ENCODE results near the gene ZCCHC8.
"Not testable (repeated sequence)": the region's sequence is repeated elsewhere in the genome, so short reads cannot be mapped to it uniquely, and the experiment has no call there.

Gene ZCCHC8

DNA sequence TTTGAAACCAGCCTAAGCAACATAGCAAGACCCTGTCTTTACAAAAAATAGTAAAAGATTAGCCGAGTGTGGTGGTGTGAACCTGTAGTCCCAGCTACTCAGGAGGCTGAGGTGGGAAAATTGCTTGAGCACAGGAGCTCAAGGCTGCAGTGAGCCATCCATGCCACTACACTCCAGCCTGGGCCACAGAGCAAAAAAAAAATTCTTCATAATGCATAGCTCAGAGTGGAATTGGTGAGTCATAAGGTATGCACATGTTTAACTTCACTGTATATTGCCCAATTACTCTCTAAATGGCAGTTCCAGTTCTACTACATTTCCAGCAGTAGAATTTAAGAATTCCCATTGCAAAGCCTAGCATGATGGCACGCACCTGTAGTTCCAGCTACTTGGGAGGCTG is 51.4 kb downstream of the ZCCHC8 start:
- Histone ChIP-seq H4K20me1 (ENCODE audit: insufficient read depth, low read length) (no peaks in the 10 kb centered on the region), H3K4me1 (ENCODE audit: low read length) (no peaks in the 10 kb centered on the region), H3K4me3 (ENCODE audit: low read length) (no peak overlapping the region), H3K27ac (ENCODE audit: low read length) (no peak overlapping the region), H3K9ac (ENCODE audit: low read length) (no peak overlapping the region), H2AFZ (ENCODE audit: low read depth, low read length) (no peak overlapping the region), H3K36me3 (replicated peaks; ENCODE audit: low read depth, low read length) (no peaks in the 10 kb centered on the region), H3K9me3 (ENCODE audit: insufficient read depth, low read length) (no peaks in the 10 kb centered on the region), H3K27me3 (ENCODE audit: low read depth, low read length) (no peaks in the 10 kb centered on the region), H3K4me2 (ENCODE audit: low read length) (no peak overlapping the region), H3K79me2 (ENCODE audit: low read length) (no peaks in the 10 kb centered on the region)
- TF ChIP-seq EZH2phosphoT487 (IDR thresholded peaks at IDR 0.05; ENCODE audit: low read depth): no peak
- TF ChIP-seq, protein P1, sequence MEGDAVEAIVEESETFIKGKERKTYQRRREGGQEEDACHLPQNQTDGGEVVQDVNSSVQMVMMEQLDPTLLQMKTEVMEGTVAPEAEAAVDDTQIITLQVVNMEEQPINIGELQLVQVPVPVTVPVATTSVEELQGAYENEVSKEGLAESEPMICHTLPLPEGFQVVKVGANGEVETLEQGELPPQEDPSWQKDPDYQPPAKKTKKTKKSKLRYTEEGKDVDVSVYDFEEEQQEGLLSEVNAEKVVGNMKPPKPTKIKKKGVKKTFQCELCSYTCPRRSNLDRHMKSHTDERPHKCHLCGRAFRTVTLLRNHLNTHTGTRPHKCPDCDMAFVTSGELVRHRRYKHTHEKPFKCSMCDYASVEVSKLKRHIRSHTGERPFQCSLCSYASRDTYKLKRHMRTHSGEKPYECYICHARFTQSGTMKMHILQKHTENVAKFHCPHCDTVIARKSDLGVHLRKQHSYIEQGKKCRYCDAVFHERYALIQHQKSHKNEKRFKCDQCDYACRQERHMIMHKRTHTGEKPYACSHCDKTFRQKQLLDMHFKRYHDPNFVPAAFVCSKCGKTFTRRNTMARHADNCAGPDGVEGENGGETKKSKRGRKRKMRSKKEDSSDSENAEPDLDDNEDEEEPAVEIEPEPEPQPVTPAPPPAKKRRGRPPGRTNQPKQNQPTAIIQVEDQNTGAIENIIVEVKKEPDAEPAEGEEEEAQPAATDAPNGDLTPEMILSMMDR (IDR thresholded peaks at IDR 0.05; ENCODE audit: low read depth, low read length): no peak

DNA sequence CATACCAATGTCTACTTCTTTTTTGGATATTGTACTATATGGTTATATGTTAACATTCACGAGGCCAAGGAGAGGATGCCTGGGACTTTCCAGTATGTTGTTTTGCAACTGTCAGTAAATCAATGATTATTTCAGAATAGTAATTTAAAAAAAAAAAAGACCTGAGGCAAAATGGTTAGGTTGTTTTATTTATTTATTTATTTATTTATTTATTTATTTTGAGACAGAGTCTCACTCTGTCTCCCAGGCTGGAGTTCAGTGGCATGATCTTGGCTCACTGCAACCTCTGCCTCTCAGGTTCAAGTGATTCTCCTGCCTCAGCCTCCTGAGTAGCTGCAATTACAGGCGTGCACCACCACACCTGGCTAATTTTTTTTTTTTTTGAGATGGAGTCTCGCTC is 52.9 kb downstream of the ZCCHC8 start:
- not testable (repeated sequence) for H2AFZ ChIP-seq (ENCODE audit: low read depth, low read length); H3K4me3 ChIP-seq (ENCODE audit: low read length); H3K27ac ChIP-seq (ENCODE audit: low read length); H3K4me1 ChIP-seq (ENCODE audit: low read length); H4K20me1 ChIP-seq (ENCODE audit: insufficient read depth, low read length); H3K36me3 ChIP-seq (replicated peaks; ENCODE audit: low read depth, low read length); H3K27me3 ChIP-seq (ENCODE audit: low read depth, low read length); H3K4me2 ChIP-seq (ENCODE audit: low read length); H3K79me2 ChIP-seq (ENCODE audit: low read length); H3K9ac ChIP-seq (ENCODE audit: low read length); H3K9me3 ChIP-seq (ENCODE audit: insufficient read depth, low read length)

DNA sequence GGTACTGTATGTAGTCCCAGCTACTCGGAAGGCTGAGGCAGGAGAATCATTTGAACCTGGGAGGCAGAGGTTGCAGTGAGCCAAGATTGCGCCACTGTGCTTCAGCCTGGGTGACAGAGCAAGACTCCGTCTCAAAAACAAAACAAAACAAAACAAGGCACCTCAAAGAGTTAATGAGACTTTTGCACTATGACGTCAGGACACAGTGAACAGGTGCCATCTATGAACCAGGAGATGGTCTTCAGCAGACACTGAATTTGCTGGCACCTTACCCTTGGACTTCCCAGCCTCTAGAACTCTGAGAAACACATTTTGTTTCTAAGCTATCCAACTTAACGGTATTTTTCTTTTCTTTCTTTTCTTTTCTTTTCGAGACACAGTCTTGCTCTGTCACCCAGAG is 54.3 kb downstream of the ZCCHC8 start:
- H4K20me1 ChIP-seq (ENCODE audit: insufficient read depth, low read length); H3K27ac ChIP-seq (ENCODE audit: low read length); H3K9ac ChIP-seq (ENCODE audit: low read length): not testable (repeated sequence)

DNA sequence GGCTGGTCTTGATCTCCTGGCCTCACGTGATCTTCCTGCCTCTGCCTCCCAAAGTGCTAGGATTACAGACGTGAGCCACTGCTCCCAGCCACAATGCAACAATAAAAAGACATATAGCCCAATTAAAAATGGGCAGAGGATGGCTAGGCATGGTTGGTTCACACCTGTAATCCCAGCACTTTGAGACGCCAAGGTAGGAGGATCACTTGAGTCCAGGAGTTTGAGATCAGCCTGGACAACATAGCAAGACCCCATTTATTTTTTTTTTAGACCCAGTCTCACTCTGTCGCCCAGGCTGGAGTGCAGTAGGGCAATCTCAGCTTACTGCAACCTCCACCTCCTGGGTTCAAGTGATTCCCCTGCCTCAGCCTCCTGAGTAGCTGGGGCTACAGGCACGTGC is 56.7 kb downstream of the ZCCHC8 start:
- not testable (repeated sequence) for H3K9ac ChIP-seq (ENCODE audit: low read length); H4K20me1 ChIP-seq (ENCODE audit: insufficient read depth, low read length); H3K4me2 ChIP-seq (ENCODE audit: low read length); H3K79me2 ChIP-seq (ENCODE audit: low read length); H2AFZ ChIP-seq (ENCODE audit: low read depth, low read length); H3K27me3 ChIP-seq (ENCODE audit: low read depth, low read length); H3K9me3 ChIP-seq (ENCODE audit: insufficient read depth, low read length); H3K4me1 ChIP-seq (ENCODE audit: low read length); H3K27ac ChIP-seq (ENCODE audit: low read length); H3K36me3 ChIP-seq (replicated peaks; ENCODE audit: low read depth, low read length); H3K4me3 ChIP-seq (ENCODE audit: low read length)

More for the DNA sequence above, 54.3 kb downstream of the ZCCHC8 start:
- not testable (repeated sequence) for H3K4me3 ChIP-seq (ENCODE audit: low read length); H3K36me3 ChIP-seq (replicated peaks; ENCODE audit: low read depth, low read length); H2AFZ ChIP-seq (ENCODE audit: low read depth, low read length); H3K9me3 ChIP-seq (ENCODE audit: insufficient read depth, low read length); H3K4me2 ChIP-seq (ENCODE audit: low read length); H3K4me1 ChIP-seq (ENCODE audit: low read length); H3K79me2 ChIP-seq (ENCODE audit: low read length); H3K27me3 ChIP-seq (ENCODE audit: low read depth, low read length)

DNA sequence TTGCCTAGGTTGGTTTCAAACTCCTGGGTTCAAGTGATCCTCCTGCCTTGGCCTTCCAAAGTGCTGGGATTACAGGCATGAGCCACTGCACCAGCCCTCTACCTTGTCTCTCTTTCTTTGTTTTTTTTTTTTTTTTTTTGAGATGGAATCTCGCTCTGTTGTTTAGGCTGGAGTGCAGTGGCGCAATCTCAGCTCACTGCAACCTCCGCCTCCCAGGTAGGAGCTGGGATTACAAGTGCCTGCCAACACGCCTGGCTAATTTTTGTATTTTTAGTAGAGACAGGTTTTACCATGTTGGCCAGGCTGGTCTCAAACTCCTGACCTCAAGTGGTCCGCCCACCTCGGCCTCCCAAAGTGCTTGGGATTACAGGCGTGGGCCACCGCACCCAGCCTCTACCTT is 61.9 kb downstream of the ZCCHC8 start:
- not testable (repeated sequence) for H3K27me3 ChIP-seq (ENCODE audit: low read depth, low read length); H3K27ac ChIP-seq (ENCODE audit: low read length); H2AFZ ChIP-seq (ENCODE audit: low read depth, low read length); H3K9me3 ChIP-seq (ENCODE audit: insufficient read depth, low read length); H3K4me1 ChIP-seq (ENCODE audit: low read length); H3K4me3 ChIP-seq (ENCODE audit: low read length); H3K36me3 ChIP-seq (replicated peaks; ENCODE audit: low read depth, low read length); H4K20me1 ChIP-seq (ENCODE audit: insufficient read depth, low read length); H3K79me2 ChIP-seq (ENCODE audit: low read length); H3K4me2 ChIP-seq (ENCODE audit: low read length); H3K9ac ChIP-seq (ENCODE audit: low read length)

DNA sequence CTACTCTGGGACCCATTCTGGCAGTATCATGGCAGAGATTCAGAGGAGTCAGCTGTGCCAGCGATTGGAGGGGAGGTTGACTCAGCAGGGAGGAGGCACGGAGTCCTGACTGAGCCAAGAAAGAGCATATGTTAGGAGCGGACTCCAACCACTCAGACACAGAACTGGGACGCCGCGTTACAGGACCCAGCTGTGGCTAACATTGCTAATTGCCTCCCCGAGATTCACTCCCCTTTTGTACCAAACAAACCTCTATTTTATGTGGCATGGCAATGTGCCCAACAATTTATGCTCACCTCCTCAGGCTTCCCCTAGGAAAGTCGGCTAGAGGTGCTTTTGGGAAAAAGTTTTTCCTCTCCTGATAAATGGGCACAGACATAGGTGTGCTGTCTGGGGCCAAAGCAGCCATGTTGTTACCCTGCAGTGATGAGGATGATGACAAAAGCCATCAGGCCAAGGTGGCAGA is 63.0 kb downstream of the ZCCHC8 start:
- no peak overlapping the region for H3K27ac ChIP-seq (ENCODE audit: low read length)
- no peaks in the 10 kb centered on the region for H3K9me3 ChIP-seq (ENCODE audit: insufficient read depth, low read length)
- no peak overlapping the region for H3K4me3 ChIP-seq (ENCODE audit: low read length)
- H3K36me3 ChIP-seq (replicated peaks; ENCODE audit: low read depth, low read length): no peaks in the 10 kb centered on the region
- H3K4me2 ChIP-seq (ENCODE audit: low read length): no peak overlapping the region
- H2AFZ ChIP-seq (ENCODE audit: low read depth, low read length): no peak overlapping the region
- TF ChIP-seq, protein P1 (IDR thresholded peaks at IDR 0.05; ENCODE audit: low read depth, low read length): no peak
- no peak for TF ChIP-seq EZH2phosphoT487 (IDR thresholded peaks at IDR 0.05; ENCODE audit: low read depth)
- H4K20me1 ChIP-seq (ENCODE audit: insufficient read depth, low read length): no peaks in the 10 kb centered on the region
- H3K79me2 ChIP-seq (ENCODE audit: low read length): no peaks in the 10 kb centered on the region
- H3K27me3 ChIP-seq (ENCODE audit: low read depth, low read length): no peaks in the 10 kb centered on the region
- H3K4me1 ChIP-seq (ENCODE audit: low read length): no peaks in the 10 kb centered on the region
- H3K9ac ChIP-seq (ENCODE audit: low read length): no peak overlapping the region

Data from OCI-LY3 (cell line).